ENCODE measurements around the gene PCLAF.
A peak's percentile ranks its signal among the peaks of the same experiment; 100 is the strongest.
"Not testable (repeated sequence)": the region's sequence is repeated elsewhere in the genome, so short reads cannot be mapped to it uniquely, and the experiment has no call there.

PCLAF gene

DNA sequence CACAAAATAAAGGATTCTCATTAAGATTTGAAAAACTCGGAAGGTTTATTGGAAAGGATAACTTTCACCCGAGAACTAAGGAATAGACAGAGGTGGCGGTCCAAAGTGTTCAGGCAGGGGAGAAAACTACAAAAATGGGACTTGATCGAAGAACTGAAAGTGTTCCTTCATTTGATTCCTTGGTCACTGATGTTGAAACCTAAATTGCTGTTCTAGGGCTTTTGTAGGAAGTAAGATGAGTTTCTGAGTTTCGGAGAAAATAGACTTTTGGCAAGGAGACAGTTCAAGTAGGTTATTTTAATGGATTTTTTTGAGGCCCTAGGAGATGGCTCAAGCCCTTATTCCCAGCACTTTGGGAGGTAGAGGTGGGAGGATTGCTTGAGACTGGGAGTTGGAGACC, 7.8 kb upstream of the PCLAF start:
- Mint-ChIP-seq H3K4me1 (peaks cover 27% of the 10 kb centered on the region), H3K4me3 (peak overlapping the region; percentile 95), H3K27ac (ENCODE audit: low read depth) (no peak overlapping the region), H3K27me3 (no peaks in the 10 kb centered on the region), H3K36me3 (ENCODE audit: insufficient read depth) (peaks cover 13% of the 10 kb centered on the region), H3K9me3 (no peaks in the 10 kb centered on the region)
- DNase-seq (ENCODE audit: low spot score in 2 of 2), result no peak
- no peak for ATAC-seq (replicated peaks; ENCODE audit: extremely low read depth, poor library complexity, severe bottlenecking)

DNA sequence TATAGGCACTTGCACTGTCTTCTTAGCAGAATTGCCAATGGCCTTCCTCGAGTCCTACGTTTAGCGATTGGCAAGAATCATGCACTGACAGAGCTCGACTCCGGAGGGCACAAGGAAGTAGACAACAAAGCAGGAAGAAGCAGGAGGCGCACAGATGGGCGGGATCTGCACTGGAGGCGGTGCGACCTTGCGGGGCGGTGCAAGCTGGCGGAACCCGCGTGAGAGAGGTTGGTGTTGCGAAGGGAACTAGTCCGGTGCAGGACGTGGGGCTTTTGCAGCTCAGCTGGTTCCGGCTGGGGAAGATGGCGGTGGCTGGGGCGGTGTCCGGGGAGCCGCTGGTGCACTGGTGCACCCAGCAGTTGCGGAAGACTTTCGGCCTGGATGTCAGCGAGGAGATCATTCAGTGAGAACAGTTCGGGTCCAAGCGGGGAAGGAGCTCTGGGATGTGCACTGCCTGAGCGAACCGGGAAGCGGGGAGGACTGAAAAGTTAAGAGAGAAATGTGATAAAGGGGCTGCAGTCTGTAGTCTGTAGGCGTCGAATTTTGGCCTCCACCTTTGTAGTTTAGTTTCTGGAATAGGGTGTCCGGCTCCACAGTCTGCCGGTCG, 6.4 kb upstream of the PCLAF start, which contains the start of gene TRIP4:
TRIP4 (plus strand) TSS at position 275 of the 607 bp plus-strand sequence; CDS start at position 303, 28 bp downstream.
- H3K27me3 Mint-ChIP-seq, result no peaks in the 10 kb centered on the region
- peak; percentile 96 to 97 for DNase-seq (ENCODE audit: low spot score in 2 of 2)
- peaks cover 24% of the 10 kb centered on the region for H3K4me1 Mint-ChIP-seq
- peaks cover 8% of the 10 kb centered on the region for H3K36me3 Mint-ChIP-seq (ENCODE audit: insufficient read depth)
- peak; percentile 99 for ATAC-seq (replicated peaks; ENCODE audit: extremely low read depth, poor library complexity, severe bottlenecking)
- no peaks in the 10 kb centered on the region for H3K9me3 Mint-ChIP-seq
- H3K27ac Mint-ChIP-seq (ENCODE audit: low read depth), result peak within 1 kb of the TSS; percentile 94
- H3K4me3 Mint-ChIP-seq, result peak within 1 kb of the TSS; percentile 95

DNA sequence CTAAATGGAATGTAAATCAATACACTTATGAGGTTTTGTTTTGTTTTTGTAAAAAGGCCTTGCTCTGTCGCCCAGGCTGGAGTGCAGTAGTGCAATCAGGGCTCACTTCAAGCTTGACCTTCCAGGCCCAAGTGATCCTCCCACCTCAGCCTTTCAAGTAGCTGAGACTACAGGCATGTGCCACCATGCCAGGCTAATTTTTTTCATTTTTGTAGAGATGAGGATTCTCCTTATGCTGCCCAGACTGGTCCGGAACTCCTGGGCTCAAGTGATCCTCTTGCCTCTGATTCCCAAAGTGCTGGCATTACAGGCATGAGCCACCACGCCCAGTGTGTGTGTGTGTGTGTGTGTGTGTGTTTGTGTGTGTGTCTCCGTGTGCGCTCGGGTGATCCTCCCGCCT, 5.0 kb upstream of the PCLAF start:
- Mint-ChIP-seq H3K4me1 (peaks cover 25% of the 10 kb centered on the region), H3K27ac (ENCODE audit: low read depth) (no peak overlapping the region), H3K36me3 (ENCODE audit: insufficient read depth) (peaks cover 9% of the 10 kb centered on the region), H3K9me3 (no peaks in the 10 kb centered on the region), H3K4me3 (no peak overlapping the region), H3K27me3 (no peaks in the 10 kb centered on the region)
- no peak for ATAC-seq (replicated peaks; ENCODE audit: extremely low read depth, poor library complexity, severe bottlenecking)
- no peak for DNase-seq (ENCODE audit: low spot score in 2 of 2)

DNA sequence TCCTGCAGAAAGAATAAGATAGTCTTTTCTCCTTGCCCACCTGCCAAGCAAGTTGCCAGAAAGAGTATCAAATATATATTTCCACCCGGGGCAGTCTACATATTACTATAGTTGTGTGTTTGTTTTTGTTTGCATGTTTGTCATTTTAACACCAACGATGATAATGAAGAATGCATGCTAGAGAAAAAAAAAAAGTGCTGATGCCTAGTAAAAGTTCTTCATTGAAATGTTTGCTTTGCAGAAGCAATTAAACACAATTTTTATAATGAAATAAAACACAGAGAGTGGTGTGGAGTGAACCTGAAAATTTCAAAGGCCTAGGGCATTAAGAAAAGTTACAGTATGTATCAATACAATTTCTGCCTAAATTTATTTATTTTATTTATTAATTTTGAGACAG, 2.5 kb upstream of the PCLAF start:
- no peak overlapping the region for H3K4me3 Mint-ChIP-seq

DNA sequence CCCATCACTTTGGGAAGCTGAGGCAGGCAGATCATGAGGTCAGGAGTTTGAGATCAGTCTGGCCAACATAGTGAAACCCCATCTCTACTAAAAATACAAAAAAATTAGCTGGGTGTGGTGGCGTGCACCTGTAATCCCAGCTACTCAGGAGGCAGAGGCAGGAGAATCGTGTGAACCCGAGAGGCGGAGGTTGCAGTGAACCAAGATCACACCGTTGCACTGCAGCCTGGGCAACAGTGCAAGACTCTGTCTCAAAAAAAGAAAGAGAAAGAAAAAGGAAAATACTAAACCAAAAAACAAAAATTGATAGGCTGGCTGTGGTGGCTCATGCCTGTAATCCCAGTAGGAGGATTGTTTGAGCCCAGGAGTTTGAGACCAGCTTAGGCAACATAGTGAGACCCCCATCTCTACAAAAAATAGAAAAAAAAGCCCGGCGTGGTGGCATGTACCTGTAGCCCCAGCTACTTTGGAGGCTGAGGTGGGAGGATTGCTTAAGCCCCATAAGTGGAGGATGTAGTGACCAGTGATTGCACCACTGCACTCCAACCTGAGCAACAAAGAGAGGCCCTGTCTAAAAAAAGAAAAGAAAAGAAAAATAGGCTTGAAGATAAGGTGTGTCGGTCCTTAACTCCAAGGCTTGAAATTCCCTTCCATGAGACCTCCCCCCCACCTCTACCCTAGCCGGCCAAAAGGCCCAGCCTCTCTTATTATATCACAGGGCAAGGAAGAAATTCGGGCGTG, 941 bp downstream of the PCLAF start:
- peaks cover 20% of the 10 kb centered on the region for H3K4me1 Mint-ChIP-seq
- H3K9me3 Mint-ChIP-seq; DNase-seq (ENCODE audit: low spot score in 2 of 2); H3K36me3 Mint-ChIP-seq (ENCODE audit: insufficient read depth); ATAC-seq (replicated peaks; ENCODE audit: extremely low read depth, poor library complexity, severe bottlenecking); H3K27ac Mint-ChIP-seq (ENCODE audit: low read depth); H3K27me3 Mint-ChIP-seq: not testable (repeated sequence)
- peak overlapping the region; percentile 83 for H3K4me3 Mint-ChIP-seq

More for the DNA sequence above, 2.5 kb upstream of the PCLAF start:
- DNase-seq (ENCODE audit: low spot score in 2 of 2), result no peak
- peaks cover 11% of the 10 kb centered on the region for H3K36me3 Mint-ChIP-seq (ENCODE audit: insufficient read depth)
- no peaks in the 10 kb centered on the region for H3K27me3 Mint-ChIP-seq
- no peak overlapping the region for H3K27ac Mint-ChIP-seq (ENCODE audit: low read depth)
- ATAC-seq (replicated peaks; ENCODE audit: extremely low read depth, poor library complexity, severe bottlenecking), result no peak
- H3K4me1 Mint-ChIP-seq, result peaks cover 32% of the 10 kb centered on the region
- no peaks in the 10 kb centered on the region for H3K9me3 Mint-ChIP-seq

DNA sequence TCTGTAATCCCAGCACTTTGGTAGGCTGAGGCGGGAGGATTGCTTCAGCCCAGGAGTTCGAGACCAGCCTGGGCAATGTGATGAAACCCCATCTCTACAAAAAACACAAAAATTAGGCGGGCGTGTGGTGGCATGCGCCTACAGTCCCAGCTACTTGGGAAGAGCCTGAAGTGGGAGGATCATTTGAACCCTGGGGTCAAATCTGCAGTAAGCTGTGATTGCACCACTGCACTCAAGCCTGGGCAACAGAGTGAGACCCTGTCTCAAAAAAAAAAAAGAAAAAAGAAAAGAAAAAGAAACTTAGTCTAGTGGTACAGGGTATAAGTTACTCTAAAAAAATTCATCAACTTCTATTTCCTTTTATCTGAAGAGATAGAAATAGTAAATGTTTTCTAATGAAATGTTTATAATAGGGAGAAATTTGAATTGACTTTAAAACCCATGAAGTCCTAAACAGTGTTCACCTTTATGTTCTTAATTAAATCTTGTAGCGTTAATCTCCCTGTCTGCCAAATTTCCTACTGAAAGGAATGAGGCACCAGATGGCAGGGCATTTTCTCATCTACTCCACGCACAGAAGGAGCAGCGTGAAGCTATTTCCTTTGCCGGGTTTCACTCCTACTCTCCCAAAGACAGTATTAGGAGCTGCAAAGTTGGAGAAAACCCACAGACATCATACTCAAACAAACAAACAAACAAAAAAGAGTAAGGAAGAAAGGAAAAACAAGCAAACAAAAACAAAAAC, 1.9 kb downstream of the PCLAF start:
- Mint-ChIP-seq H3K27me3 (no peaks in the 10 kb centered on the region), H3K9me3 (no peaks in the 10 kb centered on the region), H3K4me1 (peaks cover 20% of the 10 kb centered on the region), H3K36me3 (ENCODE audit: insufficient read depth) (peaks cover 8% of the 10 kb centered on the region), H3K4me3 (peak overlapping the region; percentile 83), H3K27ac (ENCODE audit: low read depth) (no peak overlapping the region)
- ATAC-seq (replicated peaks; ENCODE audit: extremely low read depth, poor library complexity, severe bottlenecking), result no peak
- no peak for DNase-seq (ENCODE audit: low spot score in 2 of 2)

DNA sequence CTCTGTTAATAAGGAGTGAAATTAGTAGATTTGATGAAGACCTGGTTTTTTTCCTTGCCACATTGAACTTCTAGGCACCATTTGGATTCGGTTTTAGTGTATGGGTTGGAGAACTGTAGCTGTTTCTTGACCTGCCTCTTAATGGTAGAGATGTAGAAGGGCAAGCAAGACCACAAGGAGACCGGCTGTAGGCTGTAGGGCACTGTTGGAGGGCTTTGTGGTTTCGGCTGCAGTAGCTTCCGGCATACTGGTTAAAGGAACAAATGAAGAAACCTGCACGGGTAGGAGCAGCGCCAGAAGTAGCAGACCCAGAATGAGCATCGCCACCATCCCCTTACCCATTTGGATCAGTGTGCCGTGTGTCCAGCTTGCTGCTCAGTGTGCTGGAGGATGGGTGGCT, 7.9 kb downstream of the PCLAF start:
- H3K27ac Mint-ChIP-seq (ENCODE audit: low read depth), result no peak overlapping the region
- H3K36me3 Mint-ChIP-seq (ENCODE audit: insufficient read depth), result peaks cover 4% of the 10 kb centered on the region
- H3K27me3 Mint-ChIP-seq, result no peaks in the 10 kb centered on the region
- ATAC-seq (replicated peaks; ENCODE audit: extremely low read depth, poor library complexity, severe bottlenecking) (no peak), DNase-seq (ENCODE audit: low spot score in 2 of 2) (no peak)
- no peaks in the 10 kb centered on the region for H3K4me1 Mint-ChIP-seq
- H3K9me3 Mint-ChIP-seq, result no peaks in the 10 kb centered on the region
- peak overlapping the region; percentile 20 for H3K4me3 Mint-ChIP-seq

DNA sequence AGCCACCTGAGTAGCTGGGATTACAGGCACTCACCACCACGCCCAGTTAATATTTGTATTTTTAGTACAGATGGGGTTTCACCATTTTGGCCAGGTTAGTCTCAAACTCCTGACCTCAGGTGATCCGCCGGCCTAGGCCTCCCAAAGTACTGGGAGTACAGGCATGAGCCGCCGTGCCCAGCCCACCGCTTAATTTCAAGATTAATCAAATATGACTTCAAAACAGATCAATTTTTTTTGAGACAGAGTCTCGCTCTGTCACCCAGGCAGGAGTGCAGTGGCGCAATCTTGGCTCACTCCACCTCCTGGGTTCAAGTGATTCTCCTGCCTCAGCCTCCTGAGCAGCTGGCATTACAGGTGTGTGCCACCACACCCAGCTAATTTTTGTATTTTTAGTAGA, 9.9 kb downstream of the PCLAF start:
- not testable (repeated sequence) for ATAC-seq (replicated peaks; ENCODE audit: extremely low read depth, poor library complexity, severe bottlenecking)

DNA sequence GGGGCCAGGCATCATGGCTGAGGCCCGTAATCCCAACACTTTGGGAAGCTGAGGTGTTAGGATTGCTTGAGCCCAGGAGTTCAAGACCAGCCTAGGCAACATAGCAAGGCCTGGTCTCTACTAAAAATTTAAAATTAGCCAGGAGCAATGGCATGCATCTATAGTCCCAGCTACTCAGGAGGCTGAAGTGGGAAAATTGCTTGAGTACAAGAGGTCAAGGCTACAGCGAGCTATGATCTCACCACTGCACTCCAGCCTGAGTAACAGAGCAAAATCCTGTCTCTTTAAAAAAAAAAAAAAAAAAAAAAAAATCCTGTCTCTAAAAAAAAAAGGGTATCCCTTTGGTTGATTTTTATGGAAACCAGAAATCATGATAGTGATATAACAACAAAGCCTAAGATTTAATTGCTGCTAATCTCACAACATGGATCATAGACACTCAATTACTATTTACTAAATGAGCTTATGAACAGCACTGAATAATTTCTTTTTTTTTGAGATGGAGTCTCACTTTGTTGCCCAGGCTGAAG, 12.1 kb downstream of the PCLAF start:
- Mint-ChIP-seq H3K27me3 (no peaks in the 10 kb centered on the region), H3K4me1 (no peaks in the 10 kb centered on the region), H3K9me3 (no peaks in the 10 kb centered on the region), H3K36me3 (ENCODE audit: insufficient read depth) (peaks cover 2% of the 10 kb centered on the region), H3K27ac (ENCODE audit: low read depth) (no peak overlapping the region), H3K4me3 (no peak overlapping the region)
- no peak for DNase-seq (ENCODE audit: low spot score in 2 of 2)
- no peak for ATAC-seq (replicated peaks; ENCODE audit: extremely low read depth, poor library complexity, severe bottlenecking)

More for the DNA sequence above, 9.9 kb downstream of the PCLAF start:
- H3K4me1 Mint-ChIP-seq; DNase-seq (ENCODE audit: low spot score in 2 of 2); H3K27ac Mint-ChIP-seq (ENCODE audit: low read depth); H3K27me3 Mint-ChIP-seq; H3K9me3 Mint-ChIP-seq; H3K4me3 Mint-ChIP-seq; H3K36me3 Mint-ChIP-seq (ENCODE audit: insufficient read depth): not testable (repeated sequence)

DNA sequence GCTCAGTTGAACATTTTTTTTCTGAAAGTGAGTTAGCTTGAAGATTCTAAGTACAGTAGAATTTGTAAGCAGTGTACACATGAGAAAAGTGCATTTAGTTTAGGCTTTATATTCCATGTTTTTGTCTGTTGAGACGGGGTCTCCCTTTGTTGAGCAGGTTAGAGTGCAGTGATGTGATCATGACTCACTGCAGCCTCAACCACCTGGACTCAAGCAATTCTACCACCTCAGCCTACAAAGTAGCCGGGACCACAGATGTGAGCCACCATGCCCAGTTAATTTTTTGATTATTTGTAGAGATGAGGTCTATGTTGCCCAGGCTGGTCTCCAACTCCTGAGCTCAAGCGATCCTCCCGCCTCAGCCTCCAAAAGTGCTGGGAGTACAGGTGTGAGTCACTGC, 20.0 kb downstream of the PCLAF start:
- H3K27me3 Mint-ChIP-seq, result no peaks in the 10 kb centered on the region
- H3K4me1 Mint-ChIP-seq, result peaks cover 6% of the 10 kb centered on the region
- H3K4me3 Mint-ChIP-seq, result no peak overlapping the region
- H3K36me3 Mint-ChIP-seq (ENCODE audit: insufficient read depth), result peaks cover 4% of the 10 kb centered on the region
- DNase-seq (ENCODE audit: low spot score in 2 of 2), result no peak
- no peak for ATAC-seq (replicated peaks; ENCODE audit: extremely low read depth, poor library complexity, severe bottlenecking)
- H3K9me3 Mint-ChIP-seq, result no peaks in the 10 kb centered on the region
- H3K27ac Mint-ChIP-seq (ENCODE audit: low read depth), result no peak overlapping the region

DNA sequence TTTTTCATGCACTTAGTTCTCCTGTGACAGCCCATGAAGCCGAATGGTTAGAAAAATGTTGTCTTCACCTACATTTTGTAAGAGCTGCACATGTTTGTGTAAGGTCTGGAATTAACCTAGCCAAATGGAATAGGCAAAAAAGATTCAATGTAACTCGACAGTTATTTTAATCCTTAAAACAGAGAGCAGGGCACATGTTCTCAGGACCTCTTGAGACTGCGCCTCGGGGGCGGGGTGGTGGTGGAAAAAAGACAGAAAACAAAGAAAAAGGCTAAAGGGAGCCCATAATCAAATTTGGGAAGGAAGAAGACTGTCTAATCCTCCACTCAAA, 24.6 kb downstream of the PCLAF start:
- Mint-ChIP-seq H3K9me3 (no peaks in the 10 kb centered on the region), H3K4me1 (peaks cover 19% of the 10 kb centered on the region), H3K4me3 (peak overlapping the region; percentile 96), H3K36me3 (ENCODE audit: insufficient read depth) (peaks cover 2% of the 10 kb centered on the region), H3K27ac (ENCODE audit: low read depth) (peak overlapping the region; percentile 88), H3K27me3 (no peaks in the 10 kb centered on the region)
- DNase-seq (ENCODE audit: low spot score in 2 of 2) (no peak), ATAC-seq (replicated peaks; ENCODE audit: extremely low read depth, poor library complexity, severe bottlenecking) (no peak)

DNA sequence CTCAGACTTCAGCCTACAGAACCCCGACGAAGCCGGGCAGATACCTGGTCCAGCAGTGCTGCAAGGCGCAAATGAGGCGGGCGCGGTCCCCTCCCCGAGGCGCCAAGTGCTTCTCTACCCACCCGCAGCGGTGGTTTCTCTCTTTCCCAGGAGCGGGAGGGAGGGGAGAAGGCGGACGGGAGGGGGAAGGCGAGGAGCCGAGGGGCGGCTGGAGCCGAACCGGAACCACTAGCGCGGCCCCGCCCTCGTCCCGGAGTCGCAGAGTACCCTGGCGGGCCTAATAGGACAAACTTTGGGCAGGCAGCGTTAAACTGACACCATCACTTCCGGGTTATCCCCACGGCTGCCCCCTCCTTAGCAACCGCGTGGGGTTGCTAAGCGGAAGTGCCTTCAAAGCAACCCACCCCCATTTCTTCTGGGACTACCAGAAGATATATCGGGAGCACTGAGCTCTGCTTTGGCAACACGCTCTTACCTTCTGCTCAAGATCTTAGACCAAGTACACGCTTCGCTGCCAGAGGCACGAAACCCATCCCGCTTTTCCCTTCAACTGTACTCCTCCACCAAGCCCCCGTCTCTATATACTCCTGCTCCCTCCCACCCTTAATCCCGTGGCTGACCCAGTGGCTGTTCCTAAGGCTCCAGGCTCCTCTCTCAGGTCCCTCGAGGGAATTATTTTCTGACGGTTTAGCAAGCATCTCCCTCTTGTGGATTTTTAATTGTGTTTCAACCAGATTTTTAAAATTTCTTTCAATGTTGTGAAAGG, 25.1 kb downstream of the PCLAF start, which contains the start of gene CSNK1G1:
CSNK1G1 (minus strand) TSS at position 230 of the 766 bp plus-strand sequence. CDS start 55,674 bp downstream, outside the sequence.
- no peaks in the 10 kb centered on the region for H3K9me3 Mint-ChIP-seq
- H3K27me3 Mint-ChIP-seq, result no peaks in the 10 kb centered on the region
- ATAC-seq (replicated peaks; ENCODE audit: extremely low read depth, poor library complexity, severe bottlenecking) (peak; percentile 99), DNase-seq (ENCODE audit: low spot score in 2 of 2) (peak; percentile 71 to 85)
- peaks cover 19% of the 10 kb centered on the region for H3K4me1 Mint-ChIP-seq
- peak within 1 kb of the TSS; percentile 96 for H3K4me3 Mint-ChIP-seq
- H3K27ac Mint-ChIP-seq (ENCODE audit: low read depth), result peak within 1 kb of the TSS; percentile 88
- peaks cover 2% of the 10 kb centered on the region for H3K36me3 Mint-ChIP-seq (ENCODE audit: insufficient read depth)
